ENCODE data around the gene UBE2U. TPM values are rescaled to one million over a fixed set of nuclear protein-coding genes. Genes with fewer than 3 reads are reported as not detected.
A peak's percentile ranks its signal among the peaks of the same experiment; 100 is the strongest.
"Not testable (repeated sequence)": the region's sequence is repeated elsewhere in the genome, so short reads cannot be mapped to it uniquely, and the experiment has no call there.

UBE2U gene
- total and polyA plus RNA-seq, 8 donors = 0.14 to 0.81 (median 0.63) TPM; not detected in 4

- 77 to 83% methylated on average over 2 of the region's 2 CpGs for WGBS, 2 donors
- intact Hi-C loops (cut with DNase I) = no loop called here
- Histone ChIP-seq H3K27ac (no peak overlapping the region), H3K36me3 (no peaks in the 10 kb centered on the region), H3K4me3 (no peak overlapping the region), H3K4me1 (no peaks in the 10 kb centered on the region), H3K27me3 (no peaks in the 10 kb centered on the region), H3K9me3 (no peaks in the 10 kb centered on the region)
- TF ChIP-seq CTCF (IDR thresholded peaks at IDR 0.05) = no peak
- ATAC-seq (no peak), DNase-seq (no peak), FAIRE-seq (no peak)
Observed at GRCh38 chr1:64209221-64209620, 5.8 kb downstream of the UBE2U start.

- H3K4me1 ChIP-seq = no peaks in the 10 kb centered on the region
- no peak overlapping the region for H3K4me3 ChIP-seq
- DNase-seq (no peak), FAIRE-seq (no peak), ATAC-seq (no peak)
- H3K27ac ChIP-seq = no peak overlapping the region
- TF ChIP-seq CTCF (IDR thresholded peaks at IDR 0.05) = no peak
- intact Hi-C loops (cut with DNase I) = no loop called here
- no peaks in the 10 kb centered on the region for H3K9me3 ChIP-seq
- H3K36me3 ChIP-seq = no peaks in the 10 kb centered on the region
- H3K27me3 ChIP-seq = no peaks in the 10 kb centered on the region
Observed at GRCh38 chr1:64212031-64212430, 8.6 kb downstream of the UBE2U start.

DNA sequence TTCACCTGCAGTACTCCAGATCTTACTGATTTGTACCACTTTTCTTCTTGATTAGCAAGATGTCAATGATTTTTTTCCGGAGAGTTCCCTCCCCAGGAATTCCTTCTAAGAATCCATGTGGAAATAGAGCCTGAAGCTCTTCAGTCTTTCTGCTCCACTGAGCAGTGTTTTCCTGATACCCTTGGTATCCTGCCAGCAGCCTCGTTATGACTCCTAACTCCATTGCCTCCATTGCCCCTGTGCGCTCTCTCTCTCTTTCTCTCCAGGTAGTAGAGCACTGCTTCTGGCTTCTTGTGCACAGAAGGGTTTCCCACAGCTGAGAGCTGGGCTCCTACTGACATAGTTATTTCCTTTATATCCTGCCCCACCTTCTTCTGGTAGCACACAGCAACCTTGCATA is 12.2 kb downstream of the UBE2U start:
- Histone ChIP-seq H3K9me3 (no peaks in the 10 kb centered on the region), H3K4me1 (no peaks in the 10 kb centered on the region), H3K36me3 (no peaks in the 10 kb centered on the region), H3K4me3 (no peak overlapping the region), H3K27me3 (no peaks in the 10 kb centered on the region), H3K27ac (no peak overlapping the region)
- no peak for TF ChIP-seq CTCF (IDR thresholded peaks at IDR 0.05)
- WGBS, 2 donors = 78 to 80% methylated on average over 3 of the region's 3 CpGs
- FAIRE-seq = no peak
- DNase-seq = no peak
- no peak for ATAC-seq
- intact Hi-C loops (cut with DNase I) = no loop called here

DNA sequence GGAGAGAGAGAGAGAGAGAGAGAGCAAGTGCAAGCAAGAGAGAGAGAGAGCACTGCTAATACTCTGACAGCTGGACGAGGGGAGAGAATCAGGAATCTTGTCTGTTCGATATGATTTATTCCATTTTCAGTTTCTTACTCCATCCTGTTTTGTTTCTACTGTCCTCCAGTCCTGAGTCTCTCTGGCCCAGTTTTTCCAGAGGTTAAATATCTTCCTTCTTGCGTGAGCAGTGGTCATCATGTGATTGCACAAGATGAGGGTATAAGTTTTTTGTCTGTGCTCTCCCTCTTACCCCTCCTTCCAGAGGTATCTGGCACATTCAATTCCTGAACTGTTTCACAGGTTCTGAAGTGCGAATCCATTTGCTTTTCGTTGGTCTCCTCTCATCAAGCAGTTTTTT is 16.8 kb downstream of the UBE2U start:
- Histone ChIP-seq H3K4me1 (no peaks in the 10 kb centered on the region), H3K27me3 (no peaks in the 10 kb centered on the region), H3K9me3 (no peaks in the 10 kb centered on the region), H3K36me3 (no peaks in the 10 kb centered on the region), H3K4me3 (no peak overlapping the region), H3K27ac (no peak overlapping the region)
- no peak for TF ChIP-seq CTCF (IDR thresholded peaks at IDR 0.05)
- intact Hi-C loops (cut with DNase I) = no loop called here
- FAIRE-seq = no peak
- DNase-seq = no peak
- ATAC-seq = no peak
- WGBS, 2 donors = 79 to 83% methylated on average over 5 of the region's 5 CpGs

DNA sequence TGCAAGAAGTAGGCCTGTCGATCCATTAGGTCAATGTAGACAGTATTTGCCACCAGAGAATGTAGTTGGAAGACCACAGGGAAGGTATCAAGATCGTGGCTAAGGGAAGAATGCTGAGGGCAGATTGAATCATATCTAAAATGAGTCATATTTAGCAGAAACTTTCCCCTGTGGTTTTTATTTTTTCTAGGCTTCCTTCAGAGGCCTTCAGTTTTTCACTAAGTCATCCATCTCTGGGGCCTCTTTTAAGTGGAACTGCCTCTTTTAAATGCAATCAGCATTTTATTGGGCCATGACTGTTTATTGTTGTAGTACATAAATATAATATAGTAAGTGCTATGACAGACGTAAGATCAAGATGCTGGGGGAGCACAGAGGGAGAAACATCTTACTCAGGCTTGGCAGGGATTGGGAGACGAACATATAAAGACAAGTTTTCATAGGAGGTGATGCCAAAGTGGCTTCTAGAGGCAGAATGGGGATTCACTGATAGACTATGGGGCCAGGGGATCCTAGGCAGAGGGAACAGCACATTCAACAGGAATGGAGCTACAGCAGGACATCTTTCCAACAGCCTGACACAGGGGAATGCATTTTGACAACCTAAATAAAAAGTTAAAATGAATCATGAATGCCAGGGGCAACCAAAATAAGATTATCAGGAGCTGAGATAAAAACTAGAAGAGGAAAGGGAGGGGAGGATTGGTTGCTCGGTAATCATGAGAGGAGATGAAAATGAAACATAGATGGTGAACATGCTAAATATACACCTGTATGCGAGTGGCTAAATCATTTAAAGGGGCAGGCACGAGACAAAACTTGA is 20.1 kb downstream of the UBE2U start:
- Histone ChIP-seq H3K4me3 (no peak overlapping the region), H3K4me1 (no peaks in the 10 kb centered on the region), H3K27me3 (no peaks in the 10 kb centered on the region), H3K9me3 (no peaks in the 10 kb centered on the region), H3K27ac (no peak overlapping the region), H3K36me3 (no peaks in the 10 kb centered on the region)
- TF ChIP-seq CTCF (IDR thresholded peaks at IDR 0.05) = no peak
- DNase-seq (no peak), ATAC-seq (peak in 2 of 4 donors; percentile 15 to 34), FAIRE-seq (no peak)
- intact Hi-C loops (cut with DNase I) = no loop called here
- WGBS, 2 donors = 74 to 80% methylated on average over 7 of the region's 7 CpGs

- H3K27ac ChIP-seq; FAIRE-seq; H3K4me3 ChIP-seq; H3K36me3 ChIP-seq; H3K27me3 ChIP-seq; ATAC-seq; intact Hi-C loops (cut with DNase I); H3K9me3 ChIP-seq; H3K4me1 ChIP-seq; DNase-seq: not testable (repeated sequence)
- WGBS, 2 donors = 97% methylated on average over 7 of the region's 7 CpGs
Observed at GRCh38 chr1:64224236-64224635, 20.8 kb downstream of the UBE2U start.
